Measurements from ENCODE around the gene YBX2.

Gene YBX2

GRCh38 chr17:7250695-7251627 lies 43.5 kb downstream of the YBX2 start:
- Histone ChIP-seq H3K36me3 (ENCODE audit: control insufficient read depth in 2 of 2, insufficient read depth in 1 of 2, low read length in 2 of 2) (peaks cover 38 to 51% of the 10 kb centered on the region in 2 experiments), H3K4me3 (ENCODE audit: low read depth, low read length) (peak overlapping the region; percentile 75), H3K27ac (ENCODE audit: extremely low read depth, low read depth, low read length) (peak overlapping the region; percentile 92), H3K4me1 (ENCODE audit: control insufficient read depth, insufficient read depth, low read length) (peaks cover 13% of the 10 kb centered on the region; the same call in 1 of the 2 replicates), H3K9me3 (ENCODE audit: control insufficient read depth, insufficient read depth, low read depth, low read length) (no peaks in the 10 kb centered on the region)
- ChIA-PET CTCF (interaction anchor here (0.6 to 1.6 kb wide), 5 partner anchors 15 to 844 kb away, joined by 3 to 6 read pairs (median 4); partner anchors contain the start of gene SLC2A4), POLR2A (interaction anchor here (0.6 to 2.0 kb wide), 8 partner anchors 10 to 79 kb away, joined by 3 to 33 read pairs (median 6); partner anchors contain the start of genes ACADVL, DLG4, DVL2 and GABARAP)
- TF ChIP-seq SCRT1 (tag by site-specific recombination; IDR thresholded peaks at IDR 0.05; ENCODE audit: borderline replicate concordance) (peak; percentile 50; the same call in 1 of the 2 replicates), REPIN1 (tag by site-specific recombination; IDR thresholded peaks at IDR 0.05; ENCODE audit: low read depth) (no peak), ZNF510 (tag by site-specific recombination; IDR thresholded peaks at IDR 0.05; ENCODE audit: insufficient replicate concordance) (no peak), ZSCAN16 (tag by site-specific recombination; IDR thresholded peaks at IDR 0.05) (no peak), GLI2 (tag by site-specific recombination; IDR thresholded peaks at IDR 0.05; ENCODE audit: borderline replicate concordance, low read depth) (no peak), ZNF239 (tag by site-specific recombination; IDR thresholded peaks at IDR 0.05) (no peak), SP2 (tag by site-specific recombination; IDR thresholded peaks at IDR 0.05) (peak; percentile 43; the same call in 1 of the 2 replicates), TRIM28 (IDR thresholded peaks at IDR 0.05; ENCODE audit: borderline replicate concordance, low read length) (no peak), ZIC2 (tag by site-specific recombination; IDR thresholded peaks at IDR 0.05) (no peak), ZNF433 (tag by site-specific recombination; IDR thresholded peaks at IDR 0.05; ENCODE audit: low read depth) (no peak), SP3 (tag by site-specific recombination; IDR thresholded peaks at IDR 0.05) (no peak), INSM2 (tag by site-specific recombination; IDR thresholded peaks at IDR 0.05) (no peak), KLF8 (tag by site-specific recombination; IDR thresholded peaks at IDR 0.05) (no peak), GLIS2 (tag by site-specific recombination; IDR thresholded peaks at IDR 0.05) (peak; percentile 31; the same call in 1 of the 2 replicates), SCRT2 (tag by site-specific recombination; IDR thresholded peaks at IDR 0.05) (peak; percentile 94), ZNF843 (tag by site-specific recombination; IDR thresholded peaks at IDR 0.05) (no peak), ZBTB17 (tag by site-specific recombination; IDR thresholded peaks at IDR 0.05) (0 out of 2 replicates have a peak, but pooled peaks have one; percentile 10), ZNF692 (tag by site-specific recombination; IDR thresholded peaks at IDR 0.05) (no peak), EGR2 (tag by site-specific recombination; IDR thresholded peaks at IDR 0.05; ENCODE audit: low read depth) (0 out of 2 replicates have a peak, but pooled peaks have one; percentile 37), ZNF544 (tag by site-specific recombination; IDR thresholded peaks at IDR 0.05) (no peak), ZBTB21 (tag by site-specific recombination; IDR thresholded peaks at IDR 0.05) (no peak), ZSCAN4 (tag by site-specific recombination; IDR thresholded peaks at IDR 0.05) (no peak), ZBTB48 (tag by site-specific recombination; IDR thresholded peaks at IDR 0.05) (peak; percentile 22; the same call in 1 of the 2 replicates)
- TF ChIP-seq, protein P1, sequence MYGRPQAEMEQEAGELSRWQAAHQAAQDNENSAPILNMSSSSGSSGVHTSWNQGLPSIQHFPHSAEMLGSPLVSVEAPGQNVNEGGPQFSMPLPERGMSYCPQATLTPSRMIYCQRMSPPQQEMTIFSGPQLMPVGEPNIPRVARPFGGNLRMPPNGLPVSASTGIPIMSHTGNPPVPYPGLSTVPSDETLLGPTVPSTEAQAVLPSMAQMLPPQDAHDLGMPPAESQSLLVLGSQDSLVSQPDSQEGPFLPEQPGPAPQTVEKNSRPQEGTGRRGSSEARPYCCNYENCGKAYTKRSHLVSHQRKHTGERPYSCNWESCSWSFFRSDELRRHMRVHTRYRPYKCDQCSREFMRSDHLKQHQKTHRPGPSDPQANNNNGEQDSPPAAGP (tag by site-specific recombination; IDR thresholded peaks at IDR 0.05) = no peak
- TF ChIP-seq, protein P2, sequence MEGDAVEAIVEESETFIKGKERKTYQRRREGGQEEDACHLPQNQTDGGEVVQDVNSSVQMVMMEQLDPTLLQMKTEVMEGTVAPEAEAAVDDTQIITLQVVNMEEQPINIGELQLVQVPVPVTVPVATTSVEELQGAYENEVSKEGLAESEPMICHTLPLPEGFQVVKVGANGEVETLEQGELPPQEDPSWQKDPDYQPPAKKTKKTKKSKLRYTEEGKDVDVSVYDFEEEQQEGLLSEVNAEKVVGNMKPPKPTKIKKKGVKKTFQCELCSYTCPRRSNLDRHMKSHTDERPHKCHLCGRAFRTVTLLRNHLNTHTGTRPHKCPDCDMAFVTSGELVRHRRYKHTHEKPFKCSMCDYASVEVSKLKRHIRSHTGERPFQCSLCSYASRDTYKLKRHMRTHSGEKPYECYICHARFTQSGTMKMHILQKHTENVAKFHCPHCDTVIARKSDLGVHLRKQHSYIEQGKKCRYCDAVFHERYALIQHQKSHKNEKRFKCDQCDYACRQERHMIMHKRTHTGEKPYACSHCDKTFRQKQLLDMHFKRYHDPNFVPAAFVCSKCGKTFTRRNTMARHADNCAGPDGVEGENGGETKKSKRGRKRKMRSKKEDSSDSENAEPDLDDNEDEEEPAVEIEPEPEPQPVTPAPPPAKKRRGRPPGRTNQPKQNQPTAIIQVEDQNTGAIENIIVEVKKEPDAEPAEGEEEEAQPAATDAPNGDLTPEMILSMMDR (tag by site-specific recombination; IDR thresholded peaks at IDR 0.05) = no peak

Data from HEK293 (cell line).